NCI-H510A treated with DMSO at 0.1 percent for 48 hours (cell line): ENCODE data around the gene DTNB.
"Not testable (repeated sequence)": the region's sequence is repeated elsewhere in the genome, so short reads cannot be mapped to it uniquely, and the experiment has no call there.

Source experiments
- DNase-seq: peaks from one replicate; lab custom pipeline; 2025; lab: John Stamatoyannopoulos, UW

DTNB gene

GRCh38 chr2:25418944-25419677 is 254.3 kb downstream of the DTNB start:
- DNase-seq: no peak

DNA sequence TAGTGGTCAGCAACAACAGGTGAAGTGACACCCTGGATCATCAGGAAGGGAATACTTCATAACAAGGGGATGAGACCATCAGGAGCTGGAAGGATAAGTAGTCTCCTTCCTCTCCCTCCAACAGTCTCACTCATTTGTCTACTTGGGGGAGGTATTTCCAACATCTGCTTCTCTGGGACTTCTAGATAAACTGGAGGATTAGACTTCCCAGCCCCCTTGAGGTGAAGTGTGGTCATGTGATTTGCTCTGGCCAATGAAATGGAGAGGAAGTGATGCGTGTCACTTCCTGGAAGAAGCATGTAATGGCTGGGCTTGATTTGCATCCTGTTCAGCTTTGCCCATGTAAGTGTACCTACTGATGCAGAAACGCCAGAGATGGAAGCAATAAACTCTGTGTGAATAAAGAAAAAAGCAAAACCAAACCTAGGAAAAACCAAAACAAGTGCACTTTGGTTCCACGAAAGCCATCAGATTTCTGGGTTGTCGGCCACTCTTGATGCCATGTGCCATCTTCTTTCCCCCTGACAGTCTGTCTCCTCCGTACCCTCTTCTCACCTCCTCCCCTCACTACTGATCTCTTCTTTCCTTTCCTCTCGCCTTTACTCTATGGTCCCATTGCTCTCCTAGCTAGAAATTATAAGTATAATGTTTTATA is 255.5 kb downstream of the DTNB start:
- DNase-seq: no peak

DNA sequence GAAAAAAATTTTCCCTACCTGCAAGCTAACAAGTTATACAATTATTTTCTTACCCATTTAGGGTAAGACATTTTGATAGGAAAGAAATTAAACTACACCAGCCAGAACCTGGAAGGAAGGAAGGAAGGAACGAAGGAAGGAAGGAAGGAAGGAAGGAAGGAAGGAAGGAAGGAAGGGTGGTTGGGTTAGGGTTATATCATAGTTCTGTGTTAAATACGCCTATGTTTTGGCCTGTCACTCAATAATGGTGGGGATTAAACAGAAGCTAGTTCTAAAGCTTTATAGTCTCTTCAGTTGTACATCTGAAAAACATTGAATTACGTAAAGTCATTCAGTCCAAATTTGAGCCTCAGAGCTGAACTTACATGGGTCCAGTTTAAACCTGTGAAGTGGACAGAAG is 256.7 kb downstream of the DTNB start:
- DNase-seq: no peak

DNA sequence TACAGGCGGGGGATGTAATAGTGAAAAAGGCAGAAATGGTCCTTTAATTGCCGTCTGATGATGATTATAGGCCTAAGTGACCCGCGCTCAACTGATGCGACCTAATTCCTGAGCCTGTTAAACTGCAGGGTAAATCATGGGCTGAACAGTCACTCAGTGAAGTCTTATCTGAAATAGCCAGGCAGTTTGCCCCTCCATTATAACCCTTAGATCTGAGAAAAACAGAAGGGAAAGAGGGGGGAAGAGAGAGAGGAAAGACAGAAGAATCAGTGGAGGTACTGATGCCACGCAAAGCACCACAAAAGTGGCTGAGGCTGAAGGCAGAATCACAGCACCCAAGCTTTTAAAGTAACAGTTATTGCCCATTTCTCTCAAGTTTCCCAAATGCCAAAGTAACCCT is 258.6 kb downstream of the DTNB start:
- DNase-seq: no peak

DNA sequence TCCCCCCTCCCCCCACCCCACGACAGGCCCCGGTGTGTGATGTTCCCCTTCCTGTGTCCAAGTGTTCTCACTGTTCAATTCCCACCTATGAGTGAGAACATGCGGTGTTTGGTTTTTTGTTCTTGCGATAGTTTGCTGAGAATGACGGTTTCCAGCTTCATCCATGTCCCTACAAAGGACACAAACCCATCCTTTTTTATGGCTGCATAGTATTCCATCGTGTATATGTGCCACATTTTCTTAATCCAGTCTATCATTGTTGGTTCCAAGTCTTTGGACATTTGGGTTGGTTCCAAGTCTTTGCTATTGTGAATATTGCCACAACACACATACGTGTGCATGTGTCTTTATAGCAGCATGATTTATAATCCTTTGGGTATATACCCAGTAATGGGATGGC is 260.0 kb downstream of the DTNB start:
- not testable (repeated sequence) for DNase-seq

GRCh38 chr2:25411753-25412152 is 261.6 kb downstream of the DTNB start:
- no peak for DNase-seq

- no peak for DNase-seq
Observed at GRCh38 chr2:25411281-25411680, 262.1 kb downstream of the DTNB start.

GRCh38 chr2:25410370-25410769 is 263.0 kb downstream of the DTNB start:
- no peak for DNase-seq

DNA sequence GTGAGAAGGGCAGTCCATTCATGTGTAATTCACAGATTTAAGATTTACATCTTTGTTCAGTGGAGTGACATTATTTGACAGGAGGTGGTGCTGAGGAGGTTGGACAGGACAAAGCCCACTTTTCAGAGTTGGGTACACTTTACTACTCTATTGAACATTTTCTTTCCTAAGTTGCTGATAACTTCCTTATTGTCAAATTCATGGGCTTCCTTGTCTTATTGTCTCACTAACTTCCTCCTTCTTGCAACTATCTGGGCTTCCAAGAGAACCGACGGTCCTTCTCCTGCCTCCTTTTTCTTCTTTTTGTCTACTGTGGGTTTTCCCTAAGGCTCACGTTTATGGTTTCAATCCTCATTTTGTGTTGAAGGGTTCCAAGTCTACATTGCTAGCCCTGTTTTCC is 263.9 kb downstream of the DTNB start:
- DNase-seq: no peak

DNA sequence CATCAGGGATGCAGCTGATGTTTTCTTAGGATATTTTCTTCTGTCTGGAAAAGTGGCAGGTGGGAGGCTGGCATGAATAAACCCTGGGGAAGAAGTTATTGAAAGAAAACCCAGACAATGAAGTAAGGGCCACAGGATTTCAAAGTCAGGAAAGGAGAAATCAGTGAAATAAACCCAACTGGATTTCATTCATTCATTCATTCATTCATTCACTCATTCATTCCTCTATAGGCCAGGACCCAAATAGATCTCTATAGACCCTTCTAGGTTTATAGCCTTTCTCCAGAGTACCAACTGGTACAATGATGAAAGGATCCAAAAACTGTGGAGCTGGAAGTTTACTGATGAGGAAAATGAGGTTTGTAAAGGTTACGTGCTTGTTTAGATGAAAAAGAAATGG is 264.3 kb downstream of the DTNB start:
- DNase-seq: no peak

GRCh38 chr2:25405611-25406295 is 267.6 kb downstream of the DTNB start:
- DNase-seq: no peak

- not testable (repeated sequence) for DNase-seq
Observed at GRCh38 chr2:25403120-25403760, 270.1 kb downstream of the DTNB start.

GRCh38 chr2:25402477-25402876 is 270.9 kb downstream of the DTNB start:
- DNase-seq: peak; percentile 11

- peak; percentile 36 for DNase-seq
Observed at GRCh38 chr2:25401307-25402026, 271.9 kb downstream of the DTNB start.

DNA sequence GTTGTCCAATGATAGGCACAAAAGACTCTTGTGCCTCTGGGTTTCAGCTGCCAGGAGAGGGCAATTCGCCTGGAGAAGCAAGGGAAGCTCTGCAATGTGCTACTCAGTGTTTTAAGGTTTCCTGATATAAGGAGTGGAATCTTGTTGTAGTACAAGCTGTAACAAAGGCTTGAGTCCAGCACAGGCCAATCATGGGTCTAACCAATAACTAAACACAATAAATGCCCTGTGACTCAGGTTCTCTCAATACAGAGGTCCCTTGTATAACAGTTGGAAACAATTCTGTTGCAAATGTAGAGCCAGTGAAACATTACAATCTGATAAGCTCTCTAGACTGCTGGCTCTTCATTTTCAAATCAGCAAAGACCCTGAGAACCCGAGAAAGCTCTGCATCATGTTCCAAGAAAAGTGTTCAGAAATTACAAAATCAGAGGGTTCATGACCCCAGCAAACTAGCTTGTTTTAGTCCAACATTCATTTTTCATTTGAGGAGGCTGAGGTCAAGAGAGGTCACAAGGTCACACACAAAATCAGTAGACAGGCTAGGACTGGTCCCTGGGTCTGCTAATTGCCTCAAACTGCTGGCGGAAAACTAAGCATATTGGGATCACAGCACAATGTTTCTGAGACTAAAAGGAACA is 272.7 kb downstream of the DTNB start:
- DNase-seq: no peak

GRCh38 chr2:25400169-25400568 is 273.2 kb downstream of the DTNB start:
- no peak for DNase-seq

DNA sequence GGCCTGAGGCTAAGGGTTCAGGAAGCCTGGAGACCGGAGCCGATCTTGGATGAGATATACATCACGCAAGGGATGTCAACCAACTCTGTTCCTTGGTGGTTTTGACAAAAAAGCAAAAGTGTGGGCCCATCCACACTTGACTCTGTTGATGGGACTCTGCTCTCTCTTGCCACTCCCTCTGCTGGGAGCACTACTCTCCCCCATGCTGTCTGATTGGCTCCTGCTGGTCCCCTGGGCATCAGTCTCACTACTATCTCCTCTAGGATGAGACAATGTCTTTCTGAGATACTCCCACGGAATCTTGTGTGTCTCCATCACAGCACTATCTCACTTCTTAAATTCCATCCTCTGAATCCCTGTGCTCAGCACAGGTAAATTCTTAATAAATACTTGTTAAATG is 274.8 kb downstream of the DTNB start:
- no peak for DNase-seq

DNA sequence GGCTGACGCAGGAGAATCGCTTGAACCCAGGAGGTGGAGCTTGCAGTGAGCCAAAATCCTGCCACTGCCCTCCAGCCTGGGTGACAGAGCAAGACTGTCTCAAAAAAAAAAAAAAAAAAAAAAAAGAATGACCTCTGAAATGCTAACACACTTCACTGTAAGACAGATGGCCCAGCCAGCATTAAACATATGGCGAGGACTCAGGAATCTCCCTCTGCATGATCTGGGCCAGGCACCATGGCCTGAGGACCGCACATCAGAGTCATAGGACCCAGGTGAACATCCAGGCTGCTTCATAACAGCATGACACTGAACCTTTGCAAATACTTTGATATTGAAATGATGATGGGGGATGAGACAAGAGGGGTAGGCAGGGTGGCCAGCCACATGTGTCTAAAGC is 275.6 kb downstream of the DTNB start:
- no peak for DNase-seq

GRCh38 chr2:25389161-25389560 is 284.2 kb downstream of the DTNB start:
- no peak for DNase-seq

DNA sequence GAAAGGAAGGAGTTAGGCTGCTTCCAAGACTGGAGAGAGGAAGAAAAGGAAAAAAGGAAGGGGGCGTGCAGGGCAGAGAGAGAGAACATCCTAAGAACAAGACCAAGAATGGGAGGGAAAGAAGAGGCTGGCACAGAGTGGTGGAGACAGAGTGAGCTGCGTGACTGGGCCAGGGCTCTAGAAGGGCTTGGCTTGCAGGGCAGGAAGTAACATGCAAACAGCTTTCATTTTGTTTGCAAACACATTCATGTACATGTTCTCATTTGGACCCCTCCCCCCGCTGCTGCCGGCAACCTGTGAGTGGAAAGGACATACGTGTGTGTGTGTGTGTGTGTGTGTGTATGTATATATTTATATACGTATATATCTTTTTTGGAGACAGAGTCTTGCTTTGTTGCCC is 284.9 kb downstream of the DTNB start:
- DNase-seq: no peak

- no peak for DNase-seq
Observed at GRCh38 chr2:25387876-25388449, 285.4 kb downstream of the DTNB start.
